IMR-90 (cell line): Measurements from ENCODE around the gene NOC2L. TPM values are rescaled to one million over a fixed set of nuclear protein-coding genes. Genes with fewer than 3 reads are reported as not detected.

Experiments used
- ATAC-seq: fragments of 200-7000 bp; cut with Tn5 transposase; 2 replicates; pipeline ENCODE4 v1.9.1; 2020; ENCODE audit warnings: low read depth, mild to moderate bottlenecking, moderate library complexity
- BruUV-seq: library from RNA; stranded (reverse); fragments of 400-500 nt; replicated peaks from 2 replicates; lab custom pipeline; 2021; lab: Mats Ljungman, UMichigan
- CTCF ChIA-PET: fragments of 300-600 bp; formaldehyde crosslinking; extraction: SDS; loops from one replicate; lab custom pipeline; 2021; ENCODE audit warnings: antibody characterized with exemption; lab: Yijun Ruan, JAX
- POLR2A ChIA-PET: fragments of 300-600 bp; sonication (Branson Sonifier 250); formaldehyde crosslinking; loops from one replicate; lab custom pipeline; 2022; ENCODE audit warnings: antibody characterized with exemption; ENCODE audit not compliant: unreplicated experiment; lab: Charles Lee
- DNase-seq: peaks from one replicate; pipeline ENCODE4 v3.0.0; 2013
- H2AFZ ChIP-seq: replicated peaks from 2 replicates; pipeline ENCODE3; 2013; ENCODE audit warnings: low read length, mild to moderate bottlenecking; ENCODE audit not compliant: poor library complexity
- H2AK5ac ChIP-seq: 2 replicates; pipeline ENCODE4 v1.6.1; 2013; ENCODE audit warnings: low read depth, low read length, inconsistent platforms
- H2AK9ac ChIP-seq: replicated peaks from 2 replicates; pipeline ENCODE3; 2013; ENCODE audit warnings: mild to moderate bottlenecking, low read depth, low read length, moderate library complexity; ENCODE audit not compliant: poor library complexity
- H2BK120ac ChIP-seq: 2 replicates; pipeline ENCODE4 v1.6.1; 2013; ENCODE audit warnings: low read depth, low read length, inconsistent platforms
- H2BK15ac ChIP-seq: 3 replicates; pipeline ENCODE4 v1.6.1; 2013; ENCODE audit warnings: low read depth, low read length, inconsistent platforms
- H2BK20ac ChIP-seq: 2 replicates; pipeline ENCODE4 v1.6.1; 2013; ENCODE audit warnings: low read depth, mild to moderate bottlenecking, inconsistent platforms, low read length, moderate library complexity
- H2BK5ac ChIP-seq: 2 replicates; pipeline ENCODE4 v1.6.1; 2013; ENCODE audit warnings: mild to moderate bottlenecking, low read depth, low read length, inconsistent platforms; ENCODE audit not compliant: poor library complexity, severe bottlenecking
- H3K14ac ChIP-seq: replicated peaks from 2 replicates; pipeline ENCODE4 v1.6.1; 2013; ENCODE audit warnings: low read depth, low read length, inconsistent platforms
- H3K18ac ChIP-seq: 2 replicates; pipeline ENCODE4 v1.6.1; 2013; ENCODE audit warnings: low read depth, low read length, control low read depth
- H3K23ac ChIP-seq: 2 replicates; pipeline ENCODE4 v1.6.1; 2013; ENCODE audit warnings: low read depth, low read length, inconsistent platforms
- H3K27ac ChIP-seq: 2 replicates; pipeline ENCODE4 v1.5.1; 2013; ENCODE audit warnings: mild to moderate bottlenecking, control low read depth, low read length; ENCODE audit not compliant: insufficient read depth
- H3K27me3 ChIP-seq: 2 replicates; pipeline ENCODE4 v1.6.1; 2013; ENCODE audit warnings: low read length; ENCODE audit not compliant: control insufficient read depth, insufficient read depth
- H3K36me3 ChIP-seq: 2 replicates; pipeline ENCODE4 v1.6.1; 2013; ENCODE audit warnings: low read length, mixed read lengths; ENCODE audit not compliant: control insufficient read depth, insufficient read depth
- H3K4ac ChIP-seq: 2 replicates; pipeline ENCODE4 v1.6.1; 2013; ENCODE audit warnings: low read depth, low read length, inconsistent platforms
- H3K4me1 ChIP-seq: 2 replicates; pipeline ENCODE4 v1.6.1; 2013; ENCODE audit warnings: low read length, mixed read lengths; ENCODE audit not compliant: control insufficient read depth, insufficient read depth
- H3K4me2 ChIP-seq: 2 replicates; pipeline ENCODE4 v1.6.1; 2013; ENCODE audit warnings: low read depth, mild to moderate bottlenecking, control low read depth, low read length, moderate library complexity
- H3K4me3 ChIP-seq: 2 replicates; pipeline ENCODE4 v1.5.1; 2013; ENCODE audit warnings: low read depth, mild to moderate bottlenecking, control low read depth, low read length, moderate library complexity; ENCODE audit not compliant: insufficient read depth
- H3K56ac ChIP-seq: 2 replicates; pipeline ENCODE4 v1.6.1; 2013; ENCODE audit warnings: low read length, inconsistent platforms; ENCODE audit not compliant: insufficient read depth; ENCODE audit errors: extremely low read depth
- H3K79me1 ChIP-seq, 2 experiments: 2 replicates each; pipeline ENCODE4 v1.6.1; 2013; ENCODE audit warnings: low read length in 2 of 2, inconsistent platforms in 1 of 2, low read depth in 1 of 2
- H3K9ac ChIP-seq: 2 replicates; pipeline ENCODE4 v1.6.1; 2013; ENCODE audit warnings: low read depth, low read length, control low read depth
- H3K9me1 ChIP-seq: 2 replicates; pipeline ENCODE4 v1.6.1; 2013; ENCODE audit warnings: low read length, inconsistent platforms; ENCODE audit not compliant: insufficient read depth
- H3K9me3 ChIP-seq: 2 replicates; pipeline ENCODE4 v1.6.1; 2013; ENCODE audit warnings: low read length; ENCODE audit not compliant: control insufficient read depth, insufficient read depth
- H4K20me1 ChIP-seq: 2 replicates; pipeline ENCODE4 v1.6.1; 2013; ENCODE audit warnings: low read length, inconsistent platforms; ENCODE audit not compliant: insufficient read depth
- H4K5ac ChIP-seq: 2 replicates; pipeline ENCODE4 v1.6.1; 2013; ENCODE audit warnings: mild to moderate bottlenecking, low read depth, low read length, control low read depth
- H4K8ac ChIP-seq, 2 experiments: 2 replicates each; pipeline ENCODE4 v1.6.1; 2013; ENCODE audit warnings: low read depth in 2 of 2, low read length in 2 of 2, control low read depth in 1 of 2, inconsistent platforms in 1 of 2
- H4K91ac ChIP-seq: 2 replicates; pipeline ENCODE4 v1.6.1; 2013; ENCODE audit warnings: low read depth, low read length, inconsistent platforms; ENCODE audit not compliant: insufficient read depth
- BHLHE40 ChIP-seq: fragments of 150-350 bp; IDR thresholded peaks from 2 replicates; pipeline ENCODE4 v1.6.1; 2016; ENCODE audit warnings: mild to moderate bottlenecking, low read depth, low read length
- CEBPB ChIP-seq: IDR thresholded peaks from 2 replicates; pipeline ENCODE4 v1.6.1; 2012; ENCODE audit warnings: low read depth, low read length, improper control_type of control experiment
- CHD1 ChIP-seq: IDR thresholded peaks from 2 replicates; pipeline ENCODE4 v1.6.1; 2012; ENCODE audit warnings: low read depth, low read length, improper control_type of control experiment
- FOS ChIP-seq: fragments of 150-350 bp; IDR thresholded peaks from 2 replicates; pipeline ENCODE4 v1.6.1; 2016; ENCODE audit warnings: low read depth, low read length
- MAZ ChIP-seq: IDR thresholded peaks from 2 replicates; pipeline ENCODE4 v1.6.1; 2012; ENCODE audit warnings: low read depth, mild to moderate bottlenecking, low read length, improper control_type of control experiment, moderate library complexity, borderline replicate concordance
- NFE2L2 ChIP-seq: fragments of 150-350 bp; IDR thresholded peaks from 2 replicates; pipeline ENCODE4 v1.6.1; 2016; ENCODE audit warnings: low read depth, mild to moderate bottlenecking, low read length
- POLR2A ChIP-seq: IDR thresholded peaks from 2 replicates; pipeline ENCODE4 v1.6.1; 2012; ENCODE audit warnings: mild to moderate bottlenecking, low read depth, low read length
- RAD21 ChIP-seq: IDR thresholded peaks from 2 replicates; pipeline ENCODE4 v1.6.1; 2012; ENCODE audit warnings: low read length, improper control_type of control experiment
- RFX5 ChIP-seq: IDR thresholded peaks from 2 replicates; pipeline ENCODE4 v1.8.0; 2012; ENCODE audit warnings: low read depth, mild to moderate bottlenecking, low read length, moderate library complexity
- SMC3 ChIP-seq: fragments of 150-350 bp; IDR thresholded peaks from 2 replicates; pipeline ENCODE4 v1.6.1; 2016; ENCODE audit warnings: low read depth, mild to moderate bottlenecking, antibody characterized with exemption, low read length, moderate library complexity
- WGBS, 2 experiments: methylation state at CpG; one replicate each; pipeline versions ENCODE4 v1.1.5 to v1.1.7; 2013; ENCODE audit warnings: missing lambda C conversion rate in 2 of 2; ENCODE audit not compliant: insufficient read length in 1 of 2; ENCODE audit errors: extremely low coverage in 2 of 2; 5-methylcytosine and 5-hydroxymethylcytosine counted together
- dilution Hi-C: fragments of 300-500 bp; cut with HindIII; formaldehyde crosslinking; loops from one replicate; pipeline ENCODE4 v1.14.3; 2018; ENCODE audit warnings: low sequenced_read_pairs; ENCODE audit not compliant: unreplicated experiment
- in situ Hi-C: fragments of 300-500 bp; cut with MboI; formaldehyde crosslinking; loops from 3 replicates; pipeline ENCODE4 v1.14.3; 2019; ENCODE audit warnings: low sequenced_read_pairs, inconsistent platforms, mixed read lengths
- intact Hi-C: fragments of 100-400 bp; cut with micrococcal nuclease; formaldehyde crosslinking; loops from 2 replicates; pipeline ENCODE4 v1.10.0; 2022
- polyA plus RNA-seq, 3 experiments: library from polyadenylated mRNA; depleted of rRNA; stranded (reverse); fragments of >200 nt; gene quantifications; 2 replicates each; pipeline ENCODE4 v1.2.3, GENCODE V29; 2012; ENCODE audit warnings: low replicate concordance in 1 of 3
- total RNA-seq: library from RNA; depleted of rRNA; stranded (reverse); fragments of >200 nt; gene quantifications from 2 replicates; pipeline ENCODE4 v1.2.3, GENCODE V29; 2012
- TF ChIP-seq, protein P1 (sequence below): fragments of 150-350 bp; IDR thresholded peaks from 2 replicates; pipeline ENCODE4 v1.6.1; 2017; ENCODE audit warnings: mild to moderate bottlenecking, antibody characterized with exemption, low read length, low read depth
- TF ChIP-seq, protein P2 (sequence below): conservative IDR thresholded peaks from 2 replicates; pipeline ENCODE4 v1.5.1; 2012; ENCODE audit warnings: mild to moderate bottlenecking, low read depth, low read length, improper control_type of control experiment

Gene NOC2L
- total and polyA plus RNA-seq, 2 of the 4 experiments (the other 2 are of a cell fraction): 74.2 to 106 TPM

DNA sequence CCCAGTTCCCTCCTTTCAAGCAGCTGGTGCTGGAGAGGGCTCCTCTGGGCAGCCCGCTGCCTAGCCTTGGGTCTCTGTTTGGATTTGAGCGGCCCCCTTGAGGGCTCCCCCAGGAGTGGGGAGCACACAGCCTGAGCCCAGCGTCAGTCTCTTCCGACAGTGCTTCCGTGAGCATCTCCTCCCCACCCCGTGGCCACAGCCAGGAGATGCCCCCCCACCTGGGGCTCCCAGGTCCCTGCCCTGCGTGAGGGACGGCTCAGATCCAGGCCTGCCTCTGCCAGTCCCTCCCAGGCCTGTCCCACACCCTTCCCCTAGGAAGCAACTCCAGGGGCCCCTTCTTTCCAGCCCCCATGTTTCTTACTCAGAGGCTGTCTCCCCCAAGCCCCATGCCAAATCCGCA, 31.8 kb downstream of the NOC2L start:
- no CpG with 5 or more reads among the region's 9 CpGs for WGBS, 2 experiments
- Histone ChIP-seq H3K9me1 (no peaks in the 10 kb centered on the region), H3K36me3 (peaks cover 9% of the 10 kb centered on the region)

More for the DNA sequence above, 31.8 kb downstream of the NOC2L start:
- no peak overlapping the region for H3K4me2 ChIP-seq
- ChIA-PET POLR2A (no interaction called here), CTCF (no interaction called here)
- no peak overlapping the region for H4K8ac ChIP-seq
- H3K4me1 ChIP-seq: peaks cover 5% of the 10 kb centered on the region; the same call in 1 of the 2 replicates
- no peak overlapping the region for H3K4me3 ChIP-seq
- H2BK5ac ChIP-seq: no peak overlapping the region
- no peak for DNase-seq
- no peak overlapping the region for H3K27ac ChIP-seq
- H3K18ac ChIP-seq: no peak overlapping the region
- no peak overlapping the region for H4K91ac ChIP-seq
- no TSS peak for BruUV-seq
- no peak overlapping the region for H2BK120ac ChIP-seq
- H4K20me1 ChIP-seq: peaks cover 10% of the 10 kb centered on the region
- H4K5ac ChIP-seq: no peak overlapping the region
- ATAC-seq: no peak
- no peak overlapping the region for H3K23ac ChIP-seq
- H2AK9ac ChIP-seq: no peak overlapping the region
- no peaks in the 10 kb centered on the region for H3K27me3 ChIP-seq
- H3K56ac ChIP-seq: no peak overlapping the region
- intact Hi-C loops (no loop called here), in situ Hi-C loops (no loop called here), dilution Hi-C loops (no loop called here)
- no peak overlapping the region for H2BK15ac ChIP-seq
- no peak overlapping the region for H3K4ac ChIP-seq
- no peaks in the 10 kb centered on the region for H3K9me3 ChIP-seq
- no peak for TF ChIP-seq MAZ
- no peak for TF ChIP-seq CEBPB
- TF ChIP-seq SMC3: no peak
- TF ChIP-seq, protein P1, sequence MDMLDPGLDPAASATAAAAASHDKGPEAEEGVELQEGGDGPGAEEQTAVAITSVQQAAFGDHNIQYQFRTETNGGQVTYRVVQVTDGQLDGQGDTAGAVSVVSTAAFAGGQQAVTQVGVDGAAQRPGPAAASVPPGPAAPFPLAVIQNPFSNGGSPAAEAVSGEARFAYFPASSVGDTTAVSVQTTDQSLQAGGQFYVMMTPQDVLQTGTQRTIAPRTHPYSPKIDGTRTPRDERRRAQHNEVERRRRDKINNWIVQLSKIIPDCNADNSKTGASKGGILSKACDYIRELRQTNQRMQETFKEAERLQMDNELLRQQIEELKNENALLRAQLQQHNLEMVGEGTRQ: no peak
- TF ChIP-seq, protein P2, sequence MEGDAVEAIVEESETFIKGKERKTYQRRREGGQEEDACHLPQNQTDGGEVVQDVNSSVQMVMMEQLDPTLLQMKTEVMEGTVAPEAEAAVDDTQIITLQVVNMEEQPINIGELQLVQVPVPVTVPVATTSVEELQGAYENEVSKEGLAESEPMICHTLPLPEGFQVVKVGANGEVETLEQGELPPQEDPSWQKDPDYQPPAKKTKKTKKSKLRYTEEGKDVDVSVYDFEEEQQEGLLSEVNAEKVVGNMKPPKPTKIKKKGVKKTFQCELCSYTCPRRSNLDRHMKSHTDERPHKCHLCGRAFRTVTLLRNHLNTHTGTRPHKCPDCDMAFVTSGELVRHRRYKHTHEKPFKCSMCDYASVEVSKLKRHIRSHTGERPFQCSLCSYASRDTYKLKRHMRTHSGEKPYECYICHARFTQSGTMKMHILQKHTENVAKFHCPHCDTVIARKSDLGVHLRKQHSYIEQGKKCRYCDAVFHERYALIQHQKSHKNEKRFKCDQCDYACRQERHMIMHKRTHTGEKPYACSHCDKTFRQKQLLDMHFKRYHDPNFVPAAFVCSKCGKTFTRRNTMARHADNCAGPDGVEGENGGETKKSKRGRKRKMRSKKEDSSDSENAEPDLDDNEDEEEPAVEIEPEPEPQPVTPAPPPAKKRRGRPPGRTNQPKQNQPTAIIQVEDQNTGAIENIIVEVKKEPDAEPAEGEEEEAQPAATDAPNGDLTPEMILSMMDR: no peak
- TF ChIP-seq RAD21: no peak
- no peak for TF ChIP-seq FOS
- no peak for TF ChIP-seq NFE2L2
- TF ChIP-seq POLR2A: no peak
- TF ChIP-seq CHD1: no peak
- no peak for TF ChIP-seq BHLHE40
- TF ChIP-seq RFX5: no peak
- H2AK5ac ChIP-seq: no peak overlapping the region
- H3K79me1 ChIP-seq: peaks cover 0 to 15% of the 10 kb centered on the region in 2 experiments; a peak in 2 of 4 replicates
- no peak overlapping the region for H3K14ac ChIP-seq
- H3K9ac ChIP-seq: no peak overlapping the region
- H2AFZ ChIP-seq: no peak overlapping the region
- H2BK20ac ChIP-seq: no peak overlapping the region
